HepG2 (cell line): ENCODE data around the gene HPD. TPM values are rescaled to one million over a fixed set of nuclear protein-coding genes. Genes with fewer than 3 reads are reported as not detected.

Experiments
- ATF1 ChIP-seq: IDR thresholded peaks from 2 replicates; pipeline ENCODE4 v1.6.1; 2016; ENCODE audit warnings: mild to moderate bottlenecking, control low read depth
- ELK4 ChIP-seq: sonication (generic); formaldehyde crosslinking; IDR thresholded peaks from 2 replicates; pipeline ENCODE4 v1.9.0; 2021; ENCODE audit warnings: missing genetic modification reagents, borderline replicate concordance
- FOXK2 ChIP-seq: fragments of 450-650 bp; IDR thresholded peaks from 2 replicates; pipeline ENCODE4 v1.6.1; 2016
- GLI4 ChIP-seq: sonication (generic); formaldehyde crosslinking; IDR thresholded peaks from 2 replicates; pipeline ENCODE4 v1.5.1; 2020; ENCODE audit warnings: missing genetic modification reagents, mild to moderate bottlenecking, moderate library complexity, borderline replicate concordance
- HNRNPL ChIP-seq: fragments of 200-400 bp; formaldehyde crosslinking; IDR thresholded peaks from 2 replicates; pipeline ENCODE4 v1.6.1; 2017; ENCODE audit warnings: mild to moderate bottlenecking, low read depth, low read length
- IRF2 ChIP-seq: IDR thresholded peaks from 2 replicates; pipeline ENCODE4 v1.6.1; 2018; ENCODE audit warnings: missing genetic modification reagents, missing compliant biosample characterization
- KDM5B ChIP-seq: sonication (generic); formaldehyde crosslinking; IDR thresholded peaks from 2 replicates; pipeline ENCODE4 v1.4.0; 2020; ENCODE audit warnings: missing genetic modification reagents, mild to moderate bottlenecking, borderline replicate concordance
- KLF6 ChIP-seq: IDR thresholded peaks from 2 replicates; pipeline ENCODE4 v1.8.0; 2016; ENCODE audit warnings: missing biosample characterization, missing genetic modification reagents
- LBX2 ChIP-seq: sonication (generic); formaldehyde crosslinking; IDR thresholded peaks from 2 replicates; pipeline ENCODE4 v1.5.0; 2020; ENCODE audit warnings: missing genetic modification reagents, mild to moderate bottlenecking, borderline replicate concordance
- MAFF ChIP-seq: IDR thresholded peaks from 2 replicates; pipeline ENCODE4 v1.6.1; 2011; ENCODE audit warnings: low read depth, low read length, improper control_type of control experiment
- NCOA2 ChIP-seq: sonication (generic); formaldehyde crosslinking; IDR thresholded peaks from 2 replicates; pipeline ENCODE4 v1.8.0; 2022; ENCODE audit warnings: inconsistent platforms
- NR2F1 ChIP-seq, 2 experiments: fragments of 450-650 bp in 1 of 2; formaldehyde crosslinking in 1 of 2; IDR thresholded peaks; 2 replicates each; pipeline versions ENCODE4 v1.5.0 to v1.6.1; 2016 to 2020; ENCODE audit warnings: mild to moderate bottlenecking in 1 of 2, missing compliant biosample characterization in 1 of 2, missing genetic modification reagents in 1 of 2, moderate library complexity in 1 of 2
- PCBP1 ChIP-seq: fragments of 200-400 bp; formaldehyde crosslinking; IDR thresholded peaks from 2 replicates; pipeline ENCODE4 v1.6.1; 2017; ENCODE audit warnings: mild to moderate bottlenecking, low read depth, low read length, borderline replicate concordance
- REPIN1 ChIP-seq: sonication (generic); formaldehyde crosslinking; IDR thresholded peaks from 2 replicates; pipeline ENCODE4 v1.8.0; 2022; ENCODE audit warnings: missing genetic modification reagents, low read depth, mild to moderate bottlenecking, borderline replicate concordance
- RFX5 ChIP-seq: IDR thresholded peaks from 2 replicates; pipeline ENCODE4 v1.6.1; 2011; ENCODE audit warnings: low read depth, low read length, improper control_type of control experiment
- TFDP1 ChIP-seq: IDR thresholded peaks from 2 replicates; pipeline ENCODE4 v1.6.1; 2016; ENCODE audit warnings: missing compliant biosample characterization, missing genetic modification reagents, borderline replicate concordance
- ZBTB26 ChIP-seq: IDR thresholded peaks from 2 replicates; pipeline ENCODE4 v1.6.1; 2016; ENCODE audit warnings: missing compliant biosample characterization, missing genetic modification reagents, borderline replicate concordance
- ZBTB7A ChIP-seq: sonication (generic); formaldehyde crosslinking; IDR thresholded peaks from 2 replicates; pipeline ENCODE4 v1.8.0; 2022; ENCODE audit warnings: mild to moderate bottlenecking, missing genetic modification reagents
- ZNF136 ChIP-seq: sonication (generic); formaldehyde crosslinking; IDR thresholded peaks from 2 replicates; pipeline ENCODE4 v1.8.1; 2022; ENCODE audit warnings: low read depth, mild to moderate bottlenecking, moderate library complexity, missing genetic modification reagents
- ZNF256 ChIP-seq: sonication (generic); formaldehyde crosslinking; conservative IDR thresholded peaks from 2 replicates; pipeline ENCODE4 v1.4.0; 2020; ENCODE audit warnings: missing genetic modification reagents
- ZNF382 ChIP-seq: sonication (generic); formaldehyde crosslinking; IDR thresholded peaks from 2 replicates; pipeline ENCODE4 v1.5.0; 2020; ENCODE audit warnings: missing genetic modification reagents, mild to moderate bottlenecking, borderline replicate concordance
- ZNF501 ChIP-seq: sonication (generic); formaldehyde crosslinking; IDR thresholded peaks from 2 replicates; pipeline ENCODE4 v1.5.1; 2020; ENCODE audit warnings: mild to moderate bottlenecking, moderate library complexity, missing genetic modification reagents
- ZNF530 ChIP-seq: sonication (generic); formaldehyde crosslinking; IDR thresholded peaks from 2 replicates; pipeline ENCODE4 v1.5.0; 2020; ENCODE audit warnings: low read depth, mild to moderate bottlenecking, missing genetic modification reagents
- ZNF570 ChIP-seq: sonication (generic); formaldehyde crosslinking; IDR thresholded peaks from 2 replicates; pipeline ENCODE4 v1.4.0; 2020; ENCODE audit warnings: mild to moderate bottlenecking, missing genetic modification reagents, borderline replicate concordance
- ZNF629 ChIP-seq: sonication (generic); formaldehyde crosslinking; conservative IDR thresholded peaks from 2 replicates; pipeline ENCODE4 v1.5.0; 2020; ENCODE audit warnings: missing genetic modification reagents
- ZNF841 ChIP-seq: sonication (generic); formaldehyde crosslinking; IDR thresholded peaks from 2 replicates; pipeline ENCODE4 v1.8.1; 2023; ENCODE audit warnings: missing genetic modification reagents, borderline replicate concordance
- ZNF878 ChIP-seq: sonication (generic); formaldehyde crosslinking; IDR thresholded peaks from 2 replicates; pipeline ENCODE4 v1.8.1; 2023; ENCODE audit warnings: mild to moderate bottlenecking, missing genetic modification reagents, moderate library complexity
- polyA plus RNA-seq, 8 experiments: library from polyadenylated mRNA; depleted of rRNA in 3 of 8; stranded (reverse) in 7 of 8; unstranded in 1 of 8; fragments of >200 nt; fragmentation: Illumina TruSeq in 4 of 8; extraction: Trizol in 4 of 8; gene quantifications; 2 replicates each; pipeline versions ENCODE4 v1.2.1 to v1.2.3, GENCODE V29; 2011 to 2016; ENCODE audit warnings: low read depth in 4 of 8, missing spikeins in 1 of 8, mixed read lengths in 1 of 8; ENCODE audit not compliant: insufficient read depth in 1 of 8
- total RNA-seq, 5 experiments: library from RNA; depleted of rRNA; stranded (reverse); fragments of >200 nt; fragmentation: Illumina TruSeq; extraction: Trizol; gene quantifications; 2 replicates each; pipeline ENCODE4 v1.2.3, GENCODE V29; 2016; ENCODE audit warnings: low read depth in 1 of 5

HPD gene
- total and polyA plus RNA-seq, 2 of the 13 experiments (the other 11 are each of a cell fraction or from before 2014, with no cell fraction given): 120 to 195 TPM

- TF ChIP-seq ZNF256 (CRISPR knock-in tag): 0 out of 2 replicates have a peak, but pooled peaks have one; percentile 51
- TF ChIP-seq ZNF501: peak; percentile 56; the same call in 1 of the 2 replicates
- TF ChIP-seq ZNF841 (CRISPR knock-in tag): no peak
- TF ChIP-seq ELK4 (CRISPR knock-in tag): no peak
- 0 out of 2 replicates have a peak, but pooled peaks have one; percentile 71 for TF ChIP-seq ZBTB26 (CRISPR knock-in tag)
- TF ChIP-seq IRF2 (CRISPR knock-in tag): peak; percentile 61; the same call in 1 of the 2 replicates
- TF ChIP-seq ATF1 (CRISPR knock-in tag): no peak
- no peak; the same call in 1 of the 2 replicates for TF ChIP-seq ZNF878 (CRISPR knock-in tag)
- TF ChIP-seq GLI4 (CRISPR knock-in tag): no peak; the same call in 1 of the 2 replicates
- 0 out of 2 replicates have a peak, but pooled peaks have one; percentile 22 for TF ChIP-seq NCOA2
- peak; percentile 94 for TF ChIP-seq ZBTB7A (CRISPR knock-in tag)
- peak; percentile 59; the same call in 1 of the 2 replicates for TF ChIP-seq ZNF629 (CRISPR knock-in tag)
- TF ChIP-seq RFX5: no peak
- TF ChIP-seq KDM5B (CRISPR knock-in tag): peak; percentile 66; the same call in 1 of the 2 replicates
- TF ChIP-seq FOXK2: no peak
- TF ChIP-seq LBX2: no peak
- TF ChIP-seq ZNF570 (CRISPR knock-in tag): no peak
- TF ChIP-seq ZNF382: no peak
- TF ChIP-seq ZNF530 (CRISPR knock-in tag): no peak
- peak; percentile 30; the same call in 1 of the 2 replicates for TF ChIP-seq REPIN1 (CRISPR knock-in tag)
- TF ChIP-seq TFDP1 (CRISPR knock-in tag): peak; percentile 80
- TF ChIP-seq HNRNPL: peak; percentile 74; the same call in 1 of the 2 replicates
- TF ChIP-seq ZNF136: peak; percentile 95; the same call in 1 of the 2 replicates
- no peak; the same call in 1 of the 2 replicates for TF ChIP-seq KLF6
- TF ChIP-seq MAFF: no peak
- 0 out of 2 replicates have a peak, but pooled peaks have one; percentile 28 for TF ChIP-seq PCBP1
- no peak for TF ChIP-seq NR2F1 (CRISPR knock-in tag; IDR thresholded peaks at IDR 0.05)
These were observed 64.7 kb downstream of the HPD start (continued) for GRCh38 chr12:121793838-121794533.
